H54 (cell line): ENCODE data around the gene CA10.

Experiments used
- DNase-seq: peaks from one replicate; pipeline ENCODE4 v3.0.0; 2011; ENCODE audit warnings: low spot score, mixed read lengths; ENCODE audit not compliant: insufficient read length
- FAIRE-seq: peaks from 3 replicates; lab custom pipeline; 2011; peaks lifted over from hg19 to GRCh38; lab: Jason Lieb, UNC
- POLR2A ChIP-seq: IDR thresholded peaks from 2 replicates; pipeline ENCODE4 v1.6.1; 2011; ENCODE audit warnings: low read depth, mild to moderate bottlenecking, low read length

The CA10 gene

GRCh38 chr17:51608251-51608933 lies 550.1 kb downstream of the CA10 start:
- no peak for FAIRE-seq

GRCh38 chr17:51607512-51607911 lies 551.0 kb downstream of the CA10 start:
- no peak for DNase-seq
- FAIRE-seq = no peak
- no peak for TF ChIP-seq POLR2A

More at GRCh38 chr17:51608251-51608933, 550.1 kb downstream of the CA10 start:
- no peak for DNase-seq
- no peak for TF ChIP-seq POLR2A

DNA sequence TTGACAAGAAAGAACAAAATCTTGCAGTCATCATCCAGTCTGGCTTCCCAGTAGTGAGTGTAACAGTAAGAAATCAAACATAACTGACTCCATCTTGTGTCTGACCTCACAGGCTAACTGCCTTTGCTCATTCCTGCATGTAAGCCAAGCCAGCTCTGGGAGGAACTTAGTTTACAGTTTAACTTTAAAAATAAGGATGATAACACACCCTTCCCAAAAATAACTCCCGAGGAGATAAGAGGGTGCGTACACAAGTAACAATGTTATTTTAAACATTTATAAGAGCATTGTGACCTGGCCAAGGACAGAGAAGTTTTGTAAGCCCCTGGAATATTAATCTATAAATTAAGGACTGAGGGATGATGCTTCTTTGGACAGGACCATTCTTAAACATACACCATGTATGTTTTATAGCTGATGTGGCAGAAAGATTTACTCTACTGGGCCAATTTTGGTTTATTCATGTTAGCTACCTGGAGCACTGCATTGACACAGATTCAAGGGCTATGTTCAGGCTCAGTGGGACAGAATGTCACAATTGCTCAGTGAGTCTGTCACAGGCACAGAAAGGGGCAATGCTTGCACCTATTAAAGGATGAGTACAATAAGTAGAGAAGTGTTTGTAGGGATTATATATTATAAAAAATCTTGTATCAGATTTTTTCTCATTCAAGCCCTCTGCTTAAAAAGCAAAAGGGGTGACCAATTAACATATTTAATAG lies 554.1 kb downstream of the CA10 start:
- no peak for FAIRE-seq
- TF ChIP-seq POLR2A = no peak
- no peak for DNase-seq

DNA sequence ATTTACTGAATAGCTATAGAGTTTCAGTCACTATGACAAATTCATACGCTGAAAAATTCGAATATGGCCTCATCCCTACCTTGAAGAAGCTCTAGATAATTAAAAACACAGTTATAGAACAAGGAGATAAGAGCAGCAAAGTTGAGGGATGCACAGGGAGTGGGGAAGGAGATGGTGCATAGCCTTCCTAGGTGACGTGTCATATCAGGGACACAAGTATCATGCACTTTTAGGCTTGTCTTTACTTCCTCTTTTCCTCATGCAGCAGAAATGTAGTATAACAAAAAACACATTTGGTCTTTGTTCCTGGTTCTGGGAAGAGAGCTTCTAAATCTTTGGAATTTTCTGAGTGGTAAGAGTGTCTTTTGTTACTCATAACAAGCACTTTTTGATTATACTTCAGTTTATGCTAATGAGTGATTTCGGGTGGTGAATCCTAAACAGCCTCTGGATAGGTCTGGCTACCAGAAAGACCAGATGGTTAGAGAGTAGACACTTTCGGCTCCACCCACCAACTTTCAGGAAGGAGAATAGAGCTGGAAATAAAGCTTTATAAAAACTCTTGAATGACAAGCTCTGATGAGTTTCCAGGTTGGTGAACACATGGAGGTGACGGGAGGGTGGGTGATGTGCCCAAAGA lies 556.8 kb downstream of the CA10 start:
- FAIRE-seq (no peak), DNase-seq (no peak)
- no peak for TF ChIP-seq POLR2A

GRCh38 chr17:51598824-51599223 lies 559.7 kb downstream of the CA10 start:
- no peak for TF ChIP-seq POLR2A
- FAIRE-seq (no peak), DNase-seq (no peak)

- FAIRE-seq = no peak
- no peak for DNase-seq
- TF ChIP-seq POLR2A = no peak
These were observed 561.2 kb downstream of the CA10 start for GRCh38 chr17:51597345-51597744.

- DNase-seq (no peak), FAIRE-seq (no peak)
- TF ChIP-seq POLR2A = no peak
These were observed 562.6 kb downstream of the CA10 start for GRCh38 chr17:51595826-51596398.

GRCh38 chr17:51590071-51590656 lies 568.4 kb downstream of the CA10 start:
- TF ChIP-seq POLR2A = no peak
- FAIRE-seq (no peak), DNase-seq (no peak)

GRCh38 chr17:51588063-51588462 lies 570.5 kb downstream of the CA10 start:
- TF ChIP-seq POLR2A = no peak
- no peak for DNase-seq
- FAIRE-seq = no peak

GRCh38 chr17:51587516-51587915 lies 571.0 kb downstream of the CA10 start:
- FAIRE-seq (no peak), DNase-seq (no peak)
- TF ChIP-seq POLR2A = no peak

DNA sequence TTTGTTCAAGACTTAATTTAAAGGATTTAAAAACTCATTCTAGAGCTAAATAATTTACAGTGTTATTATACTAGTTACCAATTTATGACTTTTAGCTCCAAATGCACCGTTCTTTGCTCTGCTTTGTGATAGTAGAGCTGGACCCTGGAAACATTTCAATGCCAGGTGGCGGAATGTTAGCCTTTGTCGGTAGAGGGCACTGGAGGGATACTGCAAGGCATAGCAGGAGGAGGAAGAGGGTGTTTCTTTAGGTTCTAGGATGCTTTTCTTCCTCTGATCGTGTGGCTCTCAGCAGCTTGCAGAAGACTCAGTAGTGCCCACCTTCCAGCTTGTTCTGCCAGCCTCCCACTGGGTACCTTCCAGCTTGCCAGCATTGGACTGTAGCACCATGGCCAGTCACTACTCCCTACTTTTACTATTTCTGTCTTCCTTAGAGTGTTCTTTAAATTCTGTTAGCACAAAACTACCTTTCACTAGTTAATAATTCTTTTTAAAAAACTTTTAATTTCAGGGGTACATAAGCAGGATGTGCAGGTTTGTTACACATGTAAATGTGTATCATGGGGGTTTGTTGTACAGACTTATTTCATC lies 572.9 kb downstream of the CA10 start:
- no peak for DNase-seq
- FAIRE-seq = no peak
- no peak for TF ChIP-seq POLR2A

DNA sequence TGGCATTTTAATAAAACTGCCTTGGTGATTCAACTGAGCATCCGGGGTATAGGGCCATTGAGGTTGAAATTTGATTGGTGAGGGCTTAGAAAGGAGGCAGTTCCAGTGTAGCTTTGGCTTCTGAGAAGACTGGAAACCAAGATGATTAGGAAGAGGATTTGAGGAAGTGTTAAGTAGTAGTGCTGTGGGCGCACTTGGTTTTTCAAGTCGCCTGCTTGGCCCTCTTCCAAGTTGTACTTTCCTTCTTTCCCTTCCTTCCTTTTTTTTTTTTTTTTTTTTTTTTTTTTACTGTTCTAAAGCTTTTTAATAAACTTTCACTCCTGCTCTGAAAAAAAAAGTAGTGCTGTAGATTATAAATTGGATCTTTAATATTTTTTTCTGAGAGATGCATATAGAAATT lies 577.6 kb downstream of the CA10 start:
- DNase-seq (no peak), FAIRE-seq (no peak)
- no peak for TF ChIP-seq POLR2A
